Activated naive CD4-positive, alpha-beta T cell treated with anti-CD3 and anti-CD28 coated beads, Interleukin-2, amount 50 U/mL, for 72 hours (primary cell): ENCODE measurements around the gene CNTNAP2. TPM values are rescaled to one million over a fixed set of nuclear protein-coding genes. Genes with fewer than 3 reads are reported as not detected.
"Not testable (repeated sequence)": the region's sequence is repeated elsewhere in the genome, so short reads cannot be mapped to it uniquely, and the experiment has no call there.

ENCODE experiments used
- ATAC-seq, 2 donors: fragments of 150-1000 bp; cut with Tn5 transposase; 2 replicates each; pipeline ENCODE4 v1.10.0; 2021; ENCODE audit warnings: mild to moderate bottlenecking in 2 of 2, moderate library complexity in 2 of 2
- DNase-seq, 2 donors: peaks; one replicate each; pipeline ENCODE4 v3.0.0; 2021 to 2022; ENCODE audit warnings: low spot score in 2 of 2
- H3K27ac Mint-ChIP-seq, 2 donors: one replicate each; pipeline ENCODE4 v1.8.0; 2022; ENCODE audit warnings: mild to moderate bottlenecking in 2 of 2, mixed read lengths in 2 of 2
- H3K36me3 Mint-ChIP-seq, 2 donors: one replicate each; pipeline ENCODE4 v1.8.0; 2022; ENCODE audit warnings: mixed read lengths in 2 of 2
- H3K9me3 Mint-ChIP-seq, 2 donors: one replicate each; pipeline ENCODE4 v1.8.0; 2022; ENCODE audit warnings: mixed read lengths in 2 of 2
- total RNA-seq, 2 donors: library from RNA; stranded (reverse); gene quantifications; one replicate each; pipeline ENCODE4 v1.2.3, GENCODE V29; 2022

CNTNAP2 gene
- total RNA-seq, 2 donors from 2014 or later, result not detected

DNA sequence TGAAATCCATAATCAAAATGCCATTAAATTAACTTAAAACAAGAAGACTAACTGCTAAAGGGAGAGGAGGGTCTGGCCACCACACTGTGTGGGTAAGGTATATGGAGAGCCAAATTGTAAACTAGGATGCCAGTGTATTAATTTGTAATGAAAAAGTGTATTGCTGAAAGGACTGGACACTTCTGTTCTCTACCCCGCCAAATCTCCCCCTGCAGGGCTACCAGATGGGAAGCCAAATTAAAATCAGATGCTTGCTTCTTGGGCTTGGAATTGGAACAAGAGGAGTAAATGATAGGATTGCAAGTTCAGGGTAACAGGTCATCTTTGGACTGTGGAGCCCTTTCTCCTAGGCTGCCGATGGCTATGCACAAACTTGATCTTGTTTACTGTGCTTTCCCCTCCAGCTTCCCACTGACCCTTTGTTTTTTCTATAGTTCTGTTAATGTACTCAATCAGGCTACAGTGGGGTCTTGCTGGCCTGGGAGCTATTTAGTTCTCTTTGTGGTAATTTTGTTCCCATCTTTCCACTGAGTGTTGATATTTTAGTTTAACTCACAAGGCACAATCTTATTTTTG, 1541.9 kb downstream of the CNTNAP2 start:
- ATAC-seq, result no peak
- Mint-ChIP-seq H3K9me3 (peaks cover 9 to 10% of the 10 kb centered on the region in 2 donors), H3K27ac (no peak overlapping the region), H3K36me3 (no peaks in the 10 kb centered on the region)
- DNase-seq, result no peak

DNA sequence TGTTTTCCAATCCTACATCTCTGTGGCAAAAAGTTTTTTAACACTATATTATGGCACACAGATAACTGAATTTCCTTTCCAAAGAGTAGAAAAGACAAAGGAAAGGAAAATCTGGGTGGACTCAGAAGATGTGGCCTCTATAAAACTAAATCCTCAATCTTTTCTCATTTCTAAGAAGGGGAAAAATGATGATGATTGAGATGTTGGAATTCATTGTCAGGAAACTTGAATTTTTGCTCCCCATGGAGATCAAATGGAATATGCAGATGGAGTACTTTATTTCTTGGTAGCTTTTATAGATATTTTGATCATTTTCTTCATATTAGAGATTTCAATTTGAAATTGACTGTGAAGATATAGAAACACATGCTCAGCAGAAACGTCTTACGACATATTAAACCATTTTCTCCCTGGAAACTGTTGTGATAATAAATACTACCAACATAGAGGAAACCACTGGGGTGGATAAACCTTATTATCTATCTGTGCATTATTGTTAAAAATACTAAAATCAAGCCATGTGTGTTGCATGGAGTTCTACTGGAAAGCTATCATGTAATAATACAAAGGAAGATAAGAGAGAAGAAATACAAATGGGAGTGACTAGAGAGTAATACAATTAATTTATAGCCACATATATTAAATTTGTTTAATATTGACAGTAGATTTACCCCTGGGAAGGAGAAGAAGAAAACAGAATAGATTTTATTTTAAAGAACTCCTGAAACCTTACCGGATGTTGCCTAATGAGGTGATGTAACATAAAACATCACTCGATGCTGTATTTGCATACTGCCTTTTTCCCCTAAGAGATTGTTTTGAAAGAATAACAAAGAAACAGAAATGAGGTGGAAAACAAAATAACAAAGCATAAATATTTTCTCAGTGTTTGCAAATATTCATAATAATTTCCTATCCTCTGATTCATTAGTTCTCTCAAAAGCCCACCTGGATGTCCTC, 1542.7 kb downstream of the CNTNAP2 start:
- Mint-ChIP-seq H3K36me3 (no peaks in the 10 kb centered on the region), H3K9me3 (peaks cover 11 to 12% of the 10 kb centered on the region in 2 donors), H3K27ac (no peak overlapping the region)
- no peak for ATAC-seq
- no peak for DNase-seq

GRCh38 chr7:147664541-147664940, 1547.9 kb downstream of the CNTNAP2 start:
- no peaks in the 10 kb centered on the region for H3K36me3 Mint-ChIP-seq
- peaks cover 18 to 20% of the 10 kb centered on the region in 2 donors for H3K9me3 Mint-ChIP-seq
- ATAC-seq (no peak), DNase-seq (no peak)
- no peak overlapping the region for H3K27ac Mint-ChIP-seq

DNA sequence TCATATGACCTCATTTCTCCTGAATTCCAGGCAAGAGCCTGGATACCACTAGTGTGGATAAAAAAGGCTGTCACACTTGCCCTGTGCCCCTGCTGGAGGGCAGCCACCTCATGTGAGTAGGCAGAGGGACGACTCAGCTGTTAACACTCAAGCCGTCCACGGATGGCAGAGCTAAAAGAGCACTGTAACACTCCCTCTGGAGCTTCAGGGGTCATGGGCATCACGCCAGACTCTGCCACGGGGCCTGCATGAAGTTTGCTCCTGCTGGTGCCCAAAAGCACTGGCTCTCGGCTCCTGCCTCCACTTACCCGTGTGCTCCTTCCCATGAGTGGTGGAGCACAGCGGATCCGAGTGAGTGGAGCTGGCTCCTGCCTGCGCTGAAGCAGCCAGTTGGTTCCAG, 1554.2 kb downstream of the CNTNAP2 start:
- ATAC-seq (no peak), DNase-seq (no peak)
- peaks cover 9 to 13% of the 10 kb centered on the region in 2 donors for H3K9me3 Mint-ChIP-seq
- H3K27ac Mint-ChIP-seq, result no peak overlapping the region
- no peaks in the 10 kb centered on the region for H3K36me3 Mint-ChIP-seq

GRCh38 chr7:147674705-147675104, 1558.1 kb downstream of the CNTNAP2 start:
- no peak for DNase-seq
- H3K27ac Mint-ChIP-seq, result no peak overlapping the region
- no peak for ATAC-seq
- peaks cover 3 to 6% of the 10 kb centered on the region in 2 donors for H3K9me3 Mint-ChIP-seq
- no peaks in the 10 kb centered on the region for H3K36me3 Mint-ChIP-seq

DNA sequence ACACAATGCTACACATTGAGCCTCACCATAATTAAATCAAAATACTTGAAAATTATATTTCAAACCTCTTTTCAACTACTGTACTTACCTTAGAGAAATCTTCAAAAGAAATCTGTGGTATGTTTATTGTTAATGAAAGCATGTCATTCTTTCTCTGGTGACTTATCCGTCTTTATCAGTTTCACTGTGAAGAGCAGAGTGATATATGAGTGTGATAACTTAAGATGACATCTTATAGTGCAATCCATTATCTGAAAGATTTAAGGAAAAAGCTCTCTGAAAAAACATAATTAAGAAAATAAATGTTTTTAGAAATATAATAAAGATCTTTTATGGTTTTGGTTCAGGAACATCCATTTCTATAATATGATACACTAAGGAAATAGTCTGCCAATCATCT, 1562.3 kb downstream of the CNTNAP2 start:
- no peaks in the 10 kb centered on the region for H3K36me3 Mint-ChIP-seq
- no peak overlapping the region for H3K27ac Mint-ChIP-seq
- ATAC-seq (no peak), DNase-seq (no peak)
- H3K9me3 Mint-ChIP-seq, result peaks cover 0 to 4% of the 10 kb centered on the region in 2 donors

- no peak overlapping the region for H3K27ac Mint-ChIP-seq
- no peaks in the 10 kb centered on the region for H3K36me3 Mint-ChIP-seq
- H3K9me3 Mint-ChIP-seq, result peaks cover 0 to 4% of the 10 kb centered on the region in 2 donors
- no peak for ATAC-seq
- DNase-seq, result no peak
Measured at GRCh38 chr7:147681530-147681929, 1564.9 kb downstream of the CNTNAP2 start.

DNA sequence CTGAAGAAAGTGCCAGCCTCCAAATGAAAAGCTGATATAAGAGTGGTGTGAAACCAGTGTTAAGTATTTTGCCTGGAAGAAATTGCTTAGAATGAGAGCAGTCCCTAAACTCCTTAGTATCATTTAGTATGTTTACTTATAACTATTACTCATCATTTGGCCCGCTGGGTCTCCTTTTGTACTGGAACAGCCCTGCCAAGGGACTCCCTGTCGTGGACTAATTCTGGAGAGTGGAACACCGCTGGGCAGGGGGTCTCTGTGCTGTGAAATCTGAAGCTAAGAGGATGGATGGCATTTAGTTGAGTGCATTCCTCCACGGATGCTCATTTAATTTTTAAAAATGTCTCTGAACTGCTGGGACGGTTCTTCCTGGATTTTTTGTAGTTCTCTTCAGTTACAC, 1584.1 kb downstream of the CNTNAP2 start:
- no peak for DNase-seq
- H3K27ac Mint-ChIP-seq, result no peak overlapping the region
- no peaks in the 10 kb centered on the region for H3K36me3 Mint-ChIP-seq
- ATAC-seq, result no peak
- H3K9me3 Mint-ChIP-seq, result peaks cover 14 to 22% of the 10 kb centered on the region in 2 donors

DNA sequence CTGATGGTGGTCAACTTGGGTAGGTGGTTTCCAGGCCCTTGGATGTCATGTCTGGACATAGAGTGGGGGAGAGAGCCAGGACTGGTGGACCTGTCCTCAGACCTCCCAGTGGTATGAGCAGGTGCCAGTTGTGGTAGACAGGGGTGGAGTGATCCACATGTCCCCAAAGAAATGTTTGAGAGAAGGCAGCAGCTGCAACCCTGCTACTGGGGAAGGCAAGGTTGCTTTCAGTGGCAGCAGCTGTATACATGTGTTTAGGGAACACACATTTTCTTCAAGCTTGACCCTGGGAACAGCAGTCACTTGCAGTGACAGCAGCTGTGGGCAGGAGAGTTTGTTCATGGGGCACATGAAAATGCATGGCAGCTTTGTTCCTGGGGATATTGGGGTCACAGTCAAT, 1591.3 kb downstream of the CNTNAP2 start:
- peaks cover 23 to 30% of the 10 kb centered on the region in 2 donors for H3K9me3 Mint-ChIP-seq
- ATAC-seq (no peak), DNase-seq (no peak)
- H3K27ac Mint-ChIP-seq, result no peak overlapping the region
- peaks cover 0 to 9% of the 10 kb centered on the region in 2 donors for H3K36me3 Mint-ChIP-seq

GRCh38 chr7:147708871-147709270, 1592.3 kb downstream of the CNTNAP2 start:
- Mint-ChIP-seq H3K27ac (no peak overlapping the region), H3K9me3 (peaks cover 28% of the 10 kb centered on the region in 2 donors), H3K36me3 (peaks cover 0 to 9% of the 10 kb centered on the region in 2 donors)
- DNase-seq, result no peak
- no peak for ATAC-seq

DNA sequence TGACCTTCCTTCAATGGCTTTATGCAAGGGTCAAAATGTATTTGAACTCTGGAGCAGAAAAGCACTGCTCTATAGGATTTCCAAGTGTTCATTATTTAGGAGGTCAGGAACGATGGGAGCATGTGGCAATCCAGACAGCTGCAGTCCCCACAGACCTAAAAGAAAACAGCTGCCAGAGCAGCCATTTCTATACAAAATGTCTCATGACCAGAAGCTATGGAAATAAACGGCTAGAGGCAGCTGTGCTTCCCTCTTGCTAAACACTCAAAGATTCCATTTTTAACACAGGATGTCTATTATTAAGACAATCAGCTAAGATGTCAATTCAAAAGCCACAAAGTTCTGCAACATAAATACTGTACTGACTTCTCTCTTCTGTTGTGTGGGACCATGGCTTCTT, 1594.8 kb downstream of the CNTNAP2 start:
- H3K36me3 Mint-ChIP-seq, result peaks cover 0 to 9% of the 10 kb centered on the region in 2 donors
- no peak for ATAC-seq
- peaks cover 15 to 19% of the 10 kb centered on the region in 2 donors for H3K9me3 Mint-ChIP-seq
- H3K27ac Mint-ChIP-seq, result no peak overlapping the region
- no peak for DNase-seq

- DNase-seq (no peak), ATAC-seq (no peak)
- H3K9me3 Mint-ChIP-seq, result peaks cover 0 to 10% of the 10 kb centered on the region in 2 donors
- no peaks in the 10 kb centered on the region for H3K36me3 Mint-ChIP-seq
- H3K27ac Mint-ChIP-seq, result no peak overlapping the region
Measured at GRCh38 chr7:147721962-147722830, 1605.6 kb downstream of the CNTNAP2 start.

GRCh38 chr7:147723536-147723935, 1606.9 kb downstream of the CNTNAP2 start:
- DNase-seq (no peak), ATAC-seq (no peak)
- Mint-ChIP-seq H3K9me3 (peaks cover 0 to 10% of the 10 kb centered on the region in 2 donors), H3K36me3 (no peaks in the 10 kb centered on the region), H3K27ac (no peak overlapping the region)

DNA sequence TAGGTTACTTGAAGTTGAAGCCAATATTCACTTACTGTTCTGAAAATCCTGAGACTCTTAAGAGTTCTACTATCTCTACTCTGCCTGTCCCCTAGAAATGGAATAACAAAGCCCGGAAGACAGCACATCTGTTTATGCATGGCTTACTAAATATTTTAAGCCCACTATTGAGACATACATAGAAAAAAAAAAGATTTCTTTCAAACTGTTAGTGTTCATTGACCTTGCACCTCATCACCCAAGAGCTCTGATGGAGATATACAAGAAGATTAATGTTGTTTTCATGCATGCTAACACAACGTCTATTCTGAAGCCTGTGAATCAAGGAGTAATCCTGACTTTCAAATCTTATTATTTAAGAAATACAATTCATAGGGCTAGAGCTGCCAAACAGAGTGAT, 1614.7 kb downstream of the CNTNAP2 start:
- ATAC-seq (no peak), DNase-seq (no peak)
- no peaks in the 10 kb centered on the region for H3K36me3 Mint-ChIP-seq
- H3K27ac Mint-ChIP-seq, result no peak overlapping the region
- H3K9me3 Mint-ChIP-seq, result peaks cover 5 to 21% of the 10 kb centered on the region in 2 donors

DNA sequence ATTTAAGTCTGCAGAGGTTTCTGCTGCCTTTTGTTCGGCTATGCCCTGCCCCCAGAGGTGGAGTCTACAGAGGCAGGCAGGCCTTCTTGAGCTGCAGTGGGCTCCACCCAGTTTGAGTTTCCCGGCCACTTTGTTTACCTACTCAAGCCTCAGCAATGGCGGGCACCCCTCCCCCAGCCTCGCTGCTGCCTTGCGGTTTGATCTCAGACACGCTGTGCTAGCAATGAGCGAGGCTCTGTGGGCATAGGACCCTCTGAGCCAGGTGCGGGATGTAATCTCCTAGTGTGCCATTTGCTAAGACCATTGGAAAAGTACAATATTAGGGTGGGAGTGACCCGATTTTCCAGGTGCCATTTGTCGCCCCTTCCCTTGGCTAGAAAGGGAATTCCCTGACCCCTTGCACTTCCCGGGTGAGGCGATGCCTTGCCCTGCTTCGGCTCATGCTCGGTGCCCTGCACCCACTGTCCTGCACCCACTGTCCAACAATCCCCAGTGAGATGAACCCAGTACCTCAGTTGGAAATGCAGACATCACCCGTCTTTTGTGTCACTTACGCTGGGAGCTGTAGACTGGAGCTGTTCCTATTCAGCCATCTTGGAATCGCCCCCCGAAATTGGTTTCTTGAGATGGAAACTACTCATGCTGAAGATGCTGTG, 1621.1 kb downstream of the CNTNAP2 start:
- DNase-seq, H3K27ac Mint-ChIP-seq, H3K36me3 Mint-ChIP-seq, ATAC-seq: not testable (repeated sequence)
- peaks cover 12 to 24% of the 10 kb centered on the region in 2 donors for H3K9me3 Mint-ChIP-seq

DNA sequence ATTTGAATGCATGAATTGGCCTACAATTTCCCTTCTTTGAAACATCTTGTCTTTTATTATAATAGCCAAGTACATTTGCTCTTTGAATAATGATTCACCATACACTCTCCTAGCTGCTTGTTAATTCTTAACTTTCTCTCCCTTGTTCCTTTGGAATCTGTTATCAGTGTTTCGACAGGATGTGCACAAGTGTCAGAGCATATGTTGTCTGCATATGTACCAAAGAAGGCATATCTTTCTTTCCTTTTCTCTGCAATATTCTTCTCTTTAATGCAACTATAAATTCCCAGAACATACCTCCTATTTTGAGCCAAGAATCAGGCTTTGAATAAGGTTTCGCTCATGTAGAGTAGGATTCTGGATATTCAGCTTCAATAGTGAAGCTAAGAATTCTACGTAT, 1625.7 kb downstream of the CNTNAP2 start:
- DNase-seq (no peak), ATAC-seq (no peak)
- peaks cover 14 to 24% of the 10 kb centered on the region in 2 donors for H3K9me3 Mint-ChIP-seq
- no peaks in the 10 kb centered on the region for H3K36me3 Mint-ChIP-seq
- H3K27ac Mint-ChIP-seq, result no peak overlapping the region
